ENCODE measurements around the gene KDM4C.

- TF ChIP-seq, protein P1, sequence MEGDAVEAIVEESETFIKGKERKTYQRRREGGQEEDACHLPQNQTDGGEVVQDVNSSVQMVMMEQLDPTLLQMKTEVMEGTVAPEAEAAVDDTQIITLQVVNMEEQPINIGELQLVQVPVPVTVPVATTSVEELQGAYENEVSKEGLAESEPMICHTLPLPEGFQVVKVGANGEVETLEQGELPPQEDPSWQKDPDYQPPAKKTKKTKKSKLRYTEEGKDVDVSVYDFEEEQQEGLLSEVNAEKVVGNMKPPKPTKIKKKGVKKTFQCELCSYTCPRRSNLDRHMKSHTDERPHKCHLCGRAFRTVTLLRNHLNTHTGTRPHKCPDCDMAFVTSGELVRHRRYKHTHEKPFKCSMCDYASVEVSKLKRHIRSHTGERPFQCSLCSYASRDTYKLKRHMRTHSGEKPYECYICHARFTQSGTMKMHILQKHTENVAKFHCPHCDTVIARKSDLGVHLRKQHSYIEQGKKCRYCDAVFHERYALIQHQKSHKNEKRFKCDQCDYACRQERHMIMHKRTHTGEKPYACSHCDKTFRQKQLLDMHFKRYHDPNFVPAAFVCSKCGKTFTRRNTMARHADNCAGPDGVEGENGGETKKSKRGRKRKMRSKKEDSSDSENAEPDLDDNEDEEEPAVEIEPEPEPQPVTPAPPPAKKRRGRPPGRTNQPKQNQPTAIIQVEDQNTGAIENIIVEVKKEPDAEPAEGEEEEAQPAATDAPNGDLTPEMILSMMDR (IDR thresholded peaks at IDR 0.05; ENCODE audit: borderline replicate concordance, extremely low read depth, low read length, poor library complexity, severe bottlenecking): peak; percentile 44
- no peak for TF ChIP-seq EZH2 (IDR thresholded peaks at IDR 0.05; ENCODE audit: borderline replicate concordance, low read depth, low read length, severe bottlenecking)
These were observed 150.1 kb downstream of the KDM4C start for GRCh38 chr9:6907772-6908381.

All from DND-41 (cell line).